Adrenal gland (tissue), 12 donors: ENCODE results near the gene BCL2L13. TPM values are rescaled to one million over a fixed set of nuclear protein-coding genes. Genes with fewer than 3 reads are reported as not detected.

Source experiments
- DNase-seq, 7 donors: peaks; one replicate each; pipeline ENCODE4 v3.0.0-alpha.2; 2019 to 2020
- H3K27ac ChIP-seq, 5 donors: fragments of 200-600 bp; sonication (generic) in 4 of 5; 1 replicate in 3 of 5; 2 replicates in 2 of 5; pipeline versions ENCODE4 v1.5.1 to v1.8.0; 2016 to 2020; ENCODE audit warnings: mild to moderate bottlenecking in 1 of 5
- H3K27me3 ChIP-seq: fragments of 200-600 bp; 2 replicates; pipeline ENCODE4 v1.8.0; 2021
- H3K36me3 ChIP-seq, 2 donors: fragments of 200-600 bp; replicated peaks in 1 of 2; 1 replicate in 1 of 2; 2 replicates in 1 of 2; pipeline versions ENCODE4 v1.5.1 to v1.8.0; 2018 to 2022
- H3K4me1 ChIP-seq, 2 donors: fragments of 200-600 bp; replicated peaks in 1 of 2; 1 replicate in 1 of 2; 2 replicates in 1 of 2; pipeline versions ENCODE4 v1.5.1 to v1.8.0; 2018 to 2021
- H3K4me3 ChIP-seq, 4 donors: fragments of 200-600 bp; sonication (generic) in 3 of 4; one replicate each; pipeline ENCODE4 v1.5.1; 2016 to 2018
- H3K9me3 ChIP-seq, 3 donors: fragments of 200-600 bp; sonication (generic) in 1 of 3; replicated peaks in 1 of 3; 1 replicate in 2 of 3; 2 replicates in 1 of 3; pipeline versions ENCODE4 v1.5.1 to v1.8.0; 2016 to 2021
- POLR2A ChIP-seq, 2 donors: fragments of 450-650 bp; IDR thresholded peaks; one replicate each; pipeline ENCODE4 v1.6.1; 2017; ENCODE audit warnings: antibody characterized with exemption in 2 of 2, mild to moderate bottlenecking in 2 of 2, moderate library complexity in 1 of 2
- WGBS, 4 donors: extraction: QIAGEN DNeasy Blood & Tissue Kit in 2 of 4; methylation state at CpG; one replicate each; pipeline versions ENCODE4 v1.1.5 to v1.1.7; 2013 to 2017; 5-methylcytosine and 5-hydroxymethylcytosine counted together
- intact Hi-C, 2 donors: fragments of 100-400 bp; cut with DNase I; formaldehyde crosslinking; loops; one replicate each; pipeline versions ENCODE4 v1.14.1 to v1.15.0; 2022 to 2023
- polyA plus RNA-seq, 3 donors: library from polyadenylated mRNA; stranded (reverse); fragments of 200-250 nt in 2 of 3; fragments of 350-450 nt in 1 of 3; fragmentation: Illumina TruSeq in 1 of 3; extraction: RNeasy Lipid Tissue Mini Kit (QIAGEN cat#74804) in 1 of 3; gene quantifications; one replicate each; pipeline ENCODE4 v1.2.3, GENCODE V29; 2013 to 2014
- total RNA-seq, 9 donors: library from RNA; depleted of rRNA in 4 of 9; stranded (reverse); fragments of >200 nt in 4 of 9; fragments of 120-200 nt in 1 of 9; fragmentation: NEBNext Ultra II Directional in 1 of 9; extraction: Animal tissue kit (Norgen Biotek cat#: 25700) in 1 of 9; gene quantifications; one replicate each; pipeline versions ENCODE4 v1.1.0 to v1.2.4, GENCODE V29; 2013 to 2023
- TF ChIP-seq, protein P1 (sequence below), 6 experiments: fragments of 450-650 bp in 4 of 6; fragments of 200-600 bp in 2 of 6; sonication (generic) in 1 of 6; IDR thresholded peaks; 1 replicate in 5 of 6; 2 replicates in 1 of 6; pipeline versions ENCODE4 v1.5.1 to v1.8.0; 2016 to 2021; ENCODE audit warnings: antibody characterized with exemption in 6 of 6, mild to moderate bottlenecking in 2 of 6, moderate library complexity in 1 of 6
- donor health status: healthy with polysubstance abuse.
- donor health status: Bipolar disorder and iron deficiency.
- donor health status: DM: yes; HTN: yes; CAD: no.
- donor health status: DM: no; HTN: no; CAD: no.
- donor health status: DM: no; HTN: no; CAD: no.
- donor health status: DM: yes; HTN: yes; CAD: no.

BCL2L13 gene
- total and polyA plus RNA-seq, 12 donors: 30.9 to 142 (median 94.3) TPM

DNA sequence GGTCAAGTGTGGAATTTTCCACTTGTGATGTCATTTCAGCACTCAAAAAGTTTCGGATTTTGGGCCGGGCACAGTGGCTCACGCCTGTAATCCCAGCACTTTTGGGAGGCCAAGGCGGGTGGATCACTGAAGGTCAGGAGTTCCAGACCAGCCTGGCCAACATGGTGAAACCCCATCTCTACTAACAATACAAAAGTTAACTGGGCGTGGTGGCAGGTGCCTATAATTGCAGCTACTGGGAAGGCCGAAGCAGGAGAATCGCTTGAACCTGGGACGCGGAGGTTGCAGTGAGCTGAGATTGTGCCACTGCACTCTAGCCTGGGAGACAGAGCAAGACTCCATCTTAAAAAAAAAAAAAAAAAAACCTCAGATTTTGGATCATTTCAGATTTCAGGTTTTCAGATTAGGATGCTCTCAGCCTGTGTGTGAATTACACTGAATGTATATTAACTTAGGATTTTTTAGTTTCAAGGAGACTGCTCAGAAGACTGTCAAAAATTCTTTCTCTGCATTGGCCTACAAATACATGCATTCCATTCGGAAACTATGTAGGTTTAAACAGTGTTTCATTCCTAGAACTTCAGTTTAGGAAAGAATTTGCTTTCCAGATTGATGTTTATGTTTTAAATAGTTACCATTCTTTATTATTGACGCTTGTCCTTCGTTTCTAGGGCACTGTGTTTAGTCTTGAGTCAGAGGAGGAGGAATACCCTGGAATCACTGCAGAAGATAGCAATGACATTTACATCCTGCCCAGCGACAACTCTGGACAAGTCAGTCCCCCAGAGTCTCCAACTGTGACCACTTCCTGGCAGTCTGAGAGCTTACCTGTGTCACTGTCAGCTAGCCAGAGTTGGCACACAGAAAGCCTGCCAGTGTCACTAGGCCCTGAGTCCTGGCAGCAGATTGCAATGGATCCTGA, 87.7 kb downstream of the BCL2L13 start:
- Histone ChIP-seq H3K27me3 (no peaks in the 10 kb centered on the region), H3K9me3 (no peaks in the 10 kb centered on the region), H3K4me3 (no peak overlapping the region), H3K27ac (peak overlapping the region in 3 of 5 donors; percentile 40 to 68 (median 50)), H3K36me3 (peaks cover 0 to 41% of the 10 kb centered on the region in 2 donors), H3K4me1 (peaks cover 24 to 35% of the 10 kb centered on the region in 2 donors)
- TF ChIP-seq POLR2A (IDR thresholded peaks at IDR 0.05): no peak
- TF ChIP-seq, protein P1, sequence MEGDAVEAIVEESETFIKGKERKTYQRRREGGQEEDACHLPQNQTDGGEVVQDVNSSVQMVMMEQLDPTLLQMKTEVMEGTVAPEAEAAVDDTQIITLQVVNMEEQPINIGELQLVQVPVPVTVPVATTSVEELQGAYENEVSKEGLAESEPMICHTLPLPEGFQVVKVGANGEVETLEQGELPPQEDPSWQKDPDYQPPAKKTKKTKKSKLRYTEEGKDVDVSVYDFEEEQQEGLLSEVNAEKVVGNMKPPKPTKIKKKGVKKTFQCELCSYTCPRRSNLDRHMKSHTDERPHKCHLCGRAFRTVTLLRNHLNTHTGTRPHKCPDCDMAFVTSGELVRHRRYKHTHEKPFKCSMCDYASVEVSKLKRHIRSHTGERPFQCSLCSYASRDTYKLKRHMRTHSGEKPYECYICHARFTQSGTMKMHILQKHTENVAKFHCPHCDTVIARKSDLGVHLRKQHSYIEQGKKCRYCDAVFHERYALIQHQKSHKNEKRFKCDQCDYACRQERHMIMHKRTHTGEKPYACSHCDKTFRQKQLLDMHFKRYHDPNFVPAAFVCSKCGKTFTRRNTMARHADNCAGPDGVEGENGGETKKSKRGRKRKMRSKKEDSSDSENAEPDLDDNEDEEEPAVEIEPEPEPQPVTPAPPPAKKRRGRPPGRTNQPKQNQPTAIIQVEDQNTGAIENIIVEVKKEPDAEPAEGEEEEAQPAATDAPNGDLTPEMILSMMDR (IDR thresholded peaks at IDR 0.05): no peak
- peak in 6 of 7 donors; percentile 33 to 62 (median 50) for DNase-seq
- intact Hi-C loops: no loop called here
- 73 to 80% (median 77%) methylated on average over 13 of the region's 13 CpGs for WGBS, 4 donors

DNA sequence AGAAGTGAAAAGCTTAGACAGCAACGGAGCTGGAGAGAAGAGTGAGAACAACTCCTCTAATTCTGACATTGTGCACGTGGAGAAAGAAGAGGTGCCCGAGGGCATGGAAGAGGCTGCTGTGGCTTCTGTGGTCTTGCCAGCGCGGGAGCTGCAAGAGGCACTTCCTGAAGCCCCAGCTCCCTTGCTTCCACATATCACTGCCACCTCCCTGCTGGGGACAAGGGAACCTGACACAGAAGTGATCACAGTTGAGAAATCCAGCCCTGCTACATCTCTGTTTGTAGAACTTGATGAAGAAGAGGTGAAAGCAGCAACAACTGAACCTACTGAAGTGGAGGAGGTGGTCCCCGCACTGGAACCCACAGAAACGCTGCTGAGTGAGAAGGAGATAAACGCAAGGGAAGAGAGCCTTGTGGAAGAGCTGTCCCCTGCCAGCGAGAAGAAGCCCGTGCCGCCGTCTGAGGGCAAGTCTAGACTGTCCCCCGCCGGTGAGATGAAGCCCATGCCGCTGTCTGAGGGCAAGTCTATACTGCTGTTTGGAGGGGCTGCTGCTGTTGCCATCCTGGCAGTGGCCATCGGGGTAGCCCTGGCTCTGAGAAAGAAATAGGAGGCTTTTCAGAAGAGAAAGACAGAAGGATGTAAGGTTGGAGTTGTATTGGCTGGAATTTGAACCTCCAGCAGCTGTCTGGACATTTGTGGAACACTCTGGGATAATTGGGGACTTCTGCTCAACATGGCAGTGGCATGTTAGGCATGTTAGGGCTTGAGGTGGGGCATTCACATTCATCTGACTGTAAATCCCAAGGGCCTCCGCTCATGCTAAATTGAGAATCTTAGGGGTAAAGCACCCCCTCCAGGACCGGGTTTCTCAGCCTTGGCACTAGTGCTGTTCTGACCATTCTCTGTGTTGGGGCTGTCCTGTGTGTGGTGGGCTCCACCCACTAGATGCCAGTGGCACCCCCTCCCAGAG, 88.7 kb downstream of the BCL2L13 start:
- DNase-seq: peak in 1 of 7 donors; percentile 41
- 77 to 81% (median 78%) methylated on average over 16 to 18 of the region's 18 CpGs for WGBS, 4 donors
- intact Hi-C loops: no loop called here
- TF ChIP-seq POLR2A (IDR thresholded peaks at IDR 0.05): no peak
- TF ChIP-seq, protein P1 (IDR thresholded peaks at IDR 0.05): no peak
- peak overlapping the region in 1 of 5 donors; percentile 68 for H3K27ac ChIP-seq
- H3K36me3 ChIP-seq: peaks cover 0 to 50% of the 10 kb centered on the region in 2 donors
- no peaks in the 10 kb centered on the region for H3K9me3 ChIP-seq
- H3K4me1 ChIP-seq: peaks cover 24 to 35% of the 10 kb centered on the region in 2 donors
- no peaks in the 10 kb centered on the region for H3K27me3 ChIP-seq
- H3K4me3 ChIP-seq: no peak overlapping the region

DNA sequence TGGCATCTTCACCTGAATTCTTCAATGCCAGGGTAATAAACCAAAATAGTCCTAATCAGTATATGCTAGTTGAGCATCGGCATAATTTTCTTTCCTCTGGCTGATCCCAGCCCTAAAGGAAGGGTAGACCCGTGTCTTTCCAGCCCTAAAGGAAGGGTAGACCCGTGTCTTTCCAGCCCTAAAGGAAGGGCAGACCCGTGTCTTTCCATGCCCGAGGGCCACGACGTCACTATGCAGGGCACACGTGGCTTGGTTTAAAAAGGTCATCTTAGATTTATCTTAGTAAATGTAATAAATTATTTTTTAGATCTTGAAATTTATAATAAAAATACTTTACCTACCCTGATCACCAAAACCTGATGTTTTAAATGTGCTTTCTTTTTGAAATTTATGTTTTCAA, 90.2 kb downstream of the BCL2L13 start:
- intact Hi-C loops: no loop called here
- TF ChIP-seq, protein P1 (IDR thresholded peaks at IDR 0.05): no peak
- TF ChIP-seq POLR2A (IDR thresholded peaks at IDR 0.05): no peak
- DNase-seq: peak in 1 of 7 donors; percentile 51
- peaks cover 24 to 33% of the 10 kb centered on the region in 2 donors for H3K4me1 ChIP-seq
- 64 to 79% (median 76%) methylated on average over 8 of the region's 8 CpGs for WGBS, 4 donors
- no peak overlapping the region for H3K27ac ChIP-seq
- H3K27me3 ChIP-seq: no peaks in the 10 kb centered on the region
- H3K36me3 ChIP-seq: peaks cover 0 to 60% of the 10 kb centered on the region in 2 donors
- no peaks in the 10 kb centered on the region for H3K9me3 ChIP-seq
- H3K4me3 ChIP-seq: no peak overlapping the region

DNA sequence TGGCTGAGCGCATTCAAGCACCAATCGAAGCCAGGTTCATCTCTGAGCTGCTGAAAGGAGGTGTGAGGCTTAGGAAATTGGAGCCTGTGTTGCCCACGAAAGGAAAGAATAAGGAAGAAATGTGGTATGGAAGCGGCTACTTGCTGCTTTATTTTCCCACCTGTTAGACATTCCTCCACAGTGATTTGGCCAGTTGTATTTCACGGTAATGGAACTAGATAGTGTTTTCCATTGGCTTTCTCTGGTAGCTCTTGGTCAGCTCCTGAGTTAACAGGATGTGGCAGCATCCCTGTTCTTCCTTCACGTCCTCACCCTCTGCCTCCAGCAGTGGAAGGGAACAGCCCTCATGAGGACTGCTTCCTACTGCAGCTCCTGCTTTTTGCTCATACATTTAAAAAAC, 91.0 kb downstream of the BCL2L13 start:
- intact Hi-C loops: no loop called here
- H3K9me3 ChIP-seq: no peaks in the 10 kb centered on the region
- no peak overlapping the region for H3K27ac ChIP-seq
- H3K4me1 ChIP-seq: peaks cover 20 to 30% of the 10 kb centered on the region in 2 donors
- H3K4me3 ChIP-seq: no peak overlapping the region
- DNase-seq: peak in 1 of 7 donors; percentile 31
- 85 to 97% (median 90%) methylated on average over 6 of the region's 6 CpGs for WGBS, 4 donors
- H3K36me3 ChIP-seq: peaks cover 0 to 67% of the 10 kb centered on the region in 2 donors
- no peaks in the 10 kb centered on the region for H3K27me3 ChIP-seq
- TF ChIP-seq POLR2A (IDR thresholded peaks at IDR 0.05): no peak
- TF ChIP-seq, protein P1 (IDR thresholded peaks at IDR 0.05): no peak
